Natural killer cell (primary cell): ENCODE measurements around the gene DDR2. TPM values are rescaled to one million over a fixed set of nuclear protein-coding genes. Genes with fewer than 3 reads are reported as not detected.
A peak's percentile ranks its signal among the peaks of the same experiment; 100 is the strongest.
"Not testable (repeated sequence)": the region's sequence is repeated elsewhere in the genome, so short reads cannot be mapped to it uniquely, and the experiment has no call there.

Source experiments
- ATAC-seq, 3 donors: fragments of 150-1000 bp in 2 of 3; fragments of 200-7000 bp in 1 of 3; cut with Tn5 transposase; 1 replicate in 1 of 3; 2 replicates in 2 of 3; pipeline ENCODE4 v1.10.0; 2021; ENCODE audit warnings: mild to moderate bottlenecking in 2 of 3, moderate library complexity in 2 of 3
- DNase-seq, 2 donors: peaks; one replicate each; pipeline versions ENCODE4 v3.0.0 to v3.0.0-alpha.2; 2013 to 2021; ENCODE audit warnings: mixed read lengths in 1 of 2
- H3K27ac ChIP-seq: one replicate; pipeline ENCODE4 v1.5.1; 2013; ENCODE audit warnings: mild to moderate bottlenecking, low read length
- H3K27me3 ChIP-seq: one replicate; pipeline ENCODE4 v1.6.1; 2013; ENCODE audit warnings: low read length; ENCODE audit not compliant: control insufficient read depth, insufficient read depth
- H3K36me3 ChIP-seq: one replicate; pipeline ENCODE4 v1.6.1; 2013; ENCODE audit warnings: low read length; ENCODE audit not compliant: control insufficient read depth, insufficient read depth
- H3K4me1 ChIP-seq: one replicate; pipeline ENCODE4 v1.6.1; 2013; ENCODE audit warnings: low read length; ENCODE audit not compliant: control insufficient read depth, insufficient read depth
- H3K4me3 ChIP-seq: one replicate; pipeline ENCODE4 v1.5.1; 2013; ENCODE audit warnings: low read length
- H3K9me3 ChIP-seq: one replicate; pipeline ENCODE4 v1.6.1; 2013; ENCODE audit warnings: low read length; ENCODE audit not compliant: control insufficient read depth, insufficient read depth
- H3K27ac Mint-ChIP-seq, 2 donors: one replicate each; pipeline ENCODE4 v1.8.0; 2022; ENCODE audit warnings: mild to moderate bottlenecking in 2 of 2, mixed read lengths in 2 of 2, moderate library complexity in 1 of 2
- H3K27me3 Mint-ChIP-seq, 2 donors: one replicate each; pipeline ENCODE4 v1.8.0; 2022; ENCODE audit warnings: low read depth in 2 of 2, mixed read lengths in 2 of 2
- H3K36me3 Mint-ChIP-seq: one replicate; pipeline ENCODE4 v1.8.0; 2022; ENCODE audit warnings: mixed read lengths
- H3K4me1 Mint-ChIP-seq, 2 donors: one replicate each; pipeline ENCODE4 v1.8.0; 2022; ENCODE audit warnings: mixed read lengths in 2 of 2
- H3K4me3 Mint-ChIP-seq: one replicate; pipeline ENCODE4 v1.8.0; 2022; ENCODE audit warnings: mild to moderate bottlenecking, moderate library complexity, mixed read lengths
- H3K9me3 Mint-ChIP-seq, 2 donors: one replicate each; pipeline ENCODE4 v1.8.0; 2022; ENCODE audit warnings: mixed read lengths in 2 of 2
- WGBS: methylation state at CpG from one replicate; pipeline ENCODE4 v1.1.7; 2013; ENCODE audit warnings: missing lambda C conversion rate; ENCODE audit not compliant: insufficient coverage; 5-methylcytosine and 5-hydroxymethylcytosine counted together
- intact Hi-C: fragments of 100-400 bp; cut with micrococcal nuclease; formaldehyde crosslinking; loops from one replicate; pipeline ENCODE4 v1.14.2; 2022
- total RNA-seq, 4 donors: library from RNA; stranded (reverse); fragments of 120-200 nt in 1 of 4; gene quantifications; one replicate each; pipeline versions ENCODE4 v1.2.3 to v1.2.4, GENCODE V29; 2013 to 2022

The DDR2 gene
- total RNA-seq, 3 donors from 2014 or later (not counting 1 experiment from before 2014, with no cell fraction given) = 1.5 to 2.0 (median 1.8) TPM

- H3K36me3 ChIP-seq, ATAC-seq, H3K36me3 Mint-ChIP-seq, H3K9me3 ChIP-seq, H3K9me3 Mint-ChIP-seq, H3K27me3 Mint-ChIP-seq, H3K4me1 ChIP-seq, intact Hi-C loops, H3K27me3 ChIP-seq, H3K4me1 Mint-ChIP-seq: not testable (repeated sequence)
- Histone ChIP-seq H3K27ac (peak overlapping the region; percentile 81), H3K4me3 (peak overlapping the region; percentile 61)
- 0% methylated on average over 4 of the region's 8 CpGs for WGBS
- DNase-seq = peak in 1 of 2 donors; percentile 39
- H3K27ac Mint-ChIP-seq = peak overlapping the region; percentile 89
- H3K4me3 Mint-ChIP-seq = peak overlapping the region; percentile 89
Observed at GRCh38 chr1:162790985-162791357, 158.7 kb downstream of the DDR2 start.

- ATAC-seq, H3K4me3 ChIP-seq, H3K27ac Mint-ChIP-seq, H3K9me3 Mint-ChIP-seq, H3K4me1 Mint-ChIP-seq, H3K27me3 Mint-ChIP-seq, H3K4me1 ChIP-seq, H3K27ac ChIP-seq, H3K27me3 ChIP-seq, DNase-seq, H3K4me3 Mint-ChIP-seq, H3K36me3 ChIP-seq, H3K9me3 ChIP-seq, H3K36me3 Mint-ChIP-seq, intact Hi-C loops: not testable (repeated sequence)
- 89% methylated on average over 1 of the region's 1 CpG for WGBS
Observed at GRCh38 chr1:162794284-162794683, 162.0 kb downstream of the DDR2 start.

- intact Hi-C loops, H3K36me3 Mint-ChIP-seq: not testable (repeated sequence)
- H3K27ac Mint-ChIP-seq = peak overlapping the region in 1 of 2 donors; percentile 41
Observed at GRCh38 chr1:162796617-162797279, 164.5 kb downstream of the DDR2 start.

GRCh38 chr1:162799995-162800830 is 167.9 kb downstream of the DDR2 start:
- H3K4me3 Mint-ChIP-seq, H3K27ac Mint-ChIP-seq, H3K36me3 Mint-ChIP-seq, H3K27me3 ChIP-seq, H3K4me3 ChIP-seq, H3K27me3 Mint-ChIP-seq, H3K4me1 ChIP-seq, ATAC-seq, H3K9me3 Mint-ChIP-seq, H3K27ac ChIP-seq, H3K9me3 ChIP-seq, H3K4me1 Mint-ChIP-seq, DNase-seq, intact Hi-C loops: not testable (repeated sequence)
- WGBS = 80% methylated on average over 5 of the region's 6 CpGs
- peaks cover 33% of the 10 kb centered on the region for H3K36me3 ChIP-seq

More at GRCh38 chr1:162796617-162797279, 164.5 kb downstream of the DDR2 start:
- H3K4me1 ChIP-seq, H3K9me3 ChIP-seq, H3K27me3 Mint-ChIP-seq, H3K4me3 Mint-ChIP-seq, H3K4me3 ChIP-seq, ATAC-seq, H3K27ac ChIP-seq, DNase-seq, H3K4me1 Mint-ChIP-seq, H3K9me3 Mint-ChIP-seq, H3K27me3 ChIP-seq: not testable (repeated sequence)
- peaks cover 22% of the 10 kb centered on the region for H3K36me3 ChIP-seq
- WGBS = 80% methylated on average over 3 of the region's 4 CpGs

GRCh38 chr1:162807503-162807902 is 175.2 kb downstream of the DDR2 start:
- Mint-ChIP-seq H3K4me1 (peaks cover 5 to 12% of the 10 kb centered on the region in 2 donors), H3K36me3 (peaks cover 11% of the 10 kb centered on the region)
- H3K27ac Mint-ChIP-seq, H3K9me3 ChIP-seq, H3K27me3 ChIP-seq, intact Hi-C loops, H3K4me3 ChIP-seq, H3K9me3 Mint-ChIP-seq, H3K27ac ChIP-seq, H3K27me3 Mint-ChIP-seq, ATAC-seq, H3K4me1 ChIP-seq, H3K4me3 Mint-ChIP-seq, DNase-seq: not testable (repeated sequence)
- WGBS = no CpG with 5 or more reads among the region's 2 CpGs
- peaks cover 15% of the 10 kb centered on the region for H3K36me3 ChIP-seq

- H3K27me3 ChIP-seq, intact Hi-C loops, H3K4me3 ChIP-seq, H3K27me3 Mint-ChIP-seq, H3K4me1 ChIP-seq, DNase-seq, H3K4me3 Mint-ChIP-seq, ATAC-seq, H3K27ac Mint-ChIP-seq, H3K9me3 ChIP-seq, H3K36me3 Mint-ChIP-seq, H3K27ac ChIP-seq, H3K9me3 Mint-ChIP-seq, H3K36me3 ChIP-seq: not testable (repeated sequence)
- peaks cover 5 to 12% of the 10 kb centered on the region in 2 donors for H3K4me1 Mint-ChIP-seq
- WGBS = 100% methylated on average over 1 of the region's 2 CpGs
Observed at GRCh38 chr1:162812357-162812756, 180.1 kb downstream of the DDR2 start.

- H3K9me3 Mint-ChIP-seq, H3K27me3 Mint-ChIP-seq, intact Hi-C loops, ATAC-seq, H3K36me3 ChIP-seq, H3K36me3 Mint-ChIP-seq, H3K27ac Mint-ChIP-seq, DNase-seq, H3K27me3 ChIP-seq, H3K27ac ChIP-seq, H3K9me3 ChIP-seq, H3K4me3 ChIP-seq, H3K4me3 Mint-ChIP-seq: not testable (repeated sequence)
- WGBS = 100% methylated on average over 2 of the region's 2 CpGs
- peaks cover 10% of the 10 kb centered on the region for H3K4me1 ChIP-seq
- H3K4me1 Mint-ChIP-seq = peaks cover 13 to 15% of the 10 kb centered on the region in 2 donors
Observed at GRCh38 chr1:162818136-162818535, 185.9 kb downstream of the DDR2 start.
